WI38 (cell line): ENCODE measurements around the gene AGT.

ENCODE experiments used
- H3K4me3 ChIP-seq: 2 replicates; pipeline ENCODE4 v1.5.1; 2011; ENCODE audit warnings: low read depth, mild to moderate bottlenecking, control low read depth, low read length
- CTCF ChIP-seq: IDR thresholded peaks from 2 replicates; pipeline ENCODE4 v1.5.1; 2012; ENCODE audit warnings: low read depth, mild to moderate bottlenecking, control low read depth, low read length

AGT gene

DNA sequence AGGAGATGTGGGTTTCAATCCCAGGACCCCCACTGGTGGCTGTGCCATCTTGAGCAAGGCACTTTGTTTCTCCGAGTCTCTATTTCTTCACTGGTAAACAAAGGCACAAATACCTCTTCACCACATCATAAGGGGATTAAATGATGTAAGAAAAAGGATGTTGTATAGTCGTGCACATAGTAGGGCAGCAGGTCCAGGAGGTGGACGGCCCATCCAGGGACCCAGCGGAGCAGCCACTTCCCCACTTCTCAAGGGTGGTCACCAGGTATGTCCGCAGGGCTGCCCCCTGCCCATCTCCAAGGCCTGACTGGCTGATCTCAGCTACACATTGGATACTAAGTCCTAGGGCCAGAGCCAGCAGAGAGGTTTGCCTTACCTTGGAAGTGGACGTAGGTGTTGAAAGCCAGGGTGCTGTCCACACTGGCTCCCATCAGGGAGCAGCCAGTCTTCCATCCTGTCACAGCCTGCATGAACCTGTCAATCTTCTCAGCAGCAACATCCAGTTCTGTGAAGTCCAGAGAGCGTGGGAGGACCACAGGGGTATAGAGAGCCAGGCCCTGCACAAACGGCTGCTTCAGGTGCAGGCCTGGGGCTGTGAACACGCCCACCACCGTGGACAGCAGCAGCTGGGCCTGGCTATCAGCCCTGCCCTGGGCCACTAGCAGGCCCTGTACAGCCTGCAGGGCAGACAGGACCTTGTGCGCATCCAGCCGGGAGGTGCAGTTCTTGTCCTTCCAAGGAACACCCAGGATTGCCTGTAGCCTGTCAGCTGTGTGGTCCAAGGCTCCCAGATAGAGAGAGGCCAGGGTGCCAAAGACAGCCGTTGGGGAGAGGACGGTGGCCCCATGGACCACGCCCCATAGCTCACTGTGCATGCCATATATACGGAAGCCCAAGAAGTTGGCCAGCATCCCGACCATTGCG lies 4.0 kb downstream of the AGT start:
- no peak overlapping the region for H3K4me3 ChIP-seq
- TF ChIP-seq CTCF, result no peak

GRCh38 chr1:230708631-230709580 lies 5.0 kb downstream of the AGT start:
- no peak for TF ChIP-seq CTCF
- no peak overlapping the region for H3K4me3 ChIP-seq

- TF ChIP-seq CTCF, result no peak
- no peak overlapping the region for H3K4me3 ChIP-seq
These were observed 5.9 kb downstream of the AGT start for GRCh38 chr1:230707732-230708630.

DNA sequence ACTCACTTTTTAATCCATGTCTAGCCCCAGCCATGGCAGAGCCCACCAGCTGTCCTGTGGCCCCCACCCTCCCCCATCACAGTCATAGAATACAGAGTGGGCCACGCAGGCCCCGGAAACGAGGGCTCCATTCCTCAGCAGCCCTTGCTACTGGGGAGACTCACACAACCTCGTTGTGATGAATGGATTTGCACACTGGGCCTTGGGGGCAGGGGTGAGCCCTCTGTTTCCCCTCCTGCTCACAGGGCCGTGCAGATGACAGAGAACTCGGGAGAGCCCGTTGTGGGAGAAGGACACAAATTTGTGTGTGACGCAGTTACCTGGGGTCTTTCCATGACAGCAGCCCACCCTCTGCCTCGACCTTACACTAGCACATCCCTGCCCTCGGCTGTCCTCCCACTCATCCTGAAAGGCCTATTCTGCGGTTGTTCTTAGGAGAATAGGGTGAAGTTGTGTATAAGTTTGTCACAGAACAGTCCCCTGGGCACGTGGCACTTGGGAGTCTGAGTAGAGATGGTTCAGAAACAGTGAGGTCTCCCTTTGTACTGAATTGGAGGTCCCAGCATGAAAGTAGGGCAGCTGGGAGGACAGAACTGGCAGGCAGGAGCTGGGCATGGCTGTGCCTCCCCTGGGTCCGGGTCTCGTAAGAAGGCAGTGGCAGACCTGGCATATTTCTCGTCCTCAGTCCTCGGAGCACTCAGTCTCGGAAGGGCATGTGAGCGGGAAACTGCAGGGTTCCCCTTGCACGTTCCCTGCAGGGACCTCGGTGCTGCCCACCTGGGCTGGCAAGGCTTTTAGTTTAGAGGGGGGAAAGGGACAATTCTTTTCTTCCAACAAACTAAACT lies 6.8 kb downstream of the AGT start:
- no peak overlapping the region for H3K4me3 ChIP-seq
- TF ChIP-seq CTCF, result no peak

DNA sequence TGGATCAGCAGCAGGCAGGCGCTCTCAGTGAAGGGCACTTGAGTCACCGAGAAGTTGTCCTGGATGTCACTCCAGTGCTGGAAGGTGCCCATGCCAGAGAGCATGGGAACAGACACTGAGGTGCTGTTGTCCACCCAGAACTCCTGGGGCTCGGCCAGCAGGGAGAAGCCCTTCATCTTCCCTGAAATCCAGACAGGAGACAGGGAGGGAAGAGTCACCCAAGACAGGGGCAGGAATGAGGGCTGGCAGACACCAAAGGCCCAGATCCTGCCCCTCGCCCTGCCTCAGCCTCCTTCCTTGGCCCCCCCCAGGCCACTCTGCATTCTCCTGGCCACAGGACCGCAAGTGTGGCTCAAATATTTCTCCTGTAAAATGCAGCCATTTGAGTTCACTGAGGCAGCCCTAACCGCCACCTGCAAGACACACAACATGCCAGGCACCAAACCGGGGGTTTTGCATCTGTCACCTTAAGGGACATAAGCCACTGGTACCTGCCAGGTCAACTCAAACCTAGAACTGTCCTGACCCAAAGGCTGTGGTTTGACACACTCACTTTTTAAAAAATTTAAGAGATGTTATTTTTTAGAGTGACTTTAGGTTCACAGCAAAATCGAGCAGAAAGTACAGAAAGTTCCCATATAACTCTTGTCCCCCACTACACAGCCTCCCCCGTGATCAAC lies 7.8 kb downstream of the AGT start:
- H3K4me3 ChIP-seq, result no peak overlapping the region
- TF ChIP-seq CTCF, result no peak
